A673 (cell line): ENCODE data around the gene TUFM.

Experiments used
- EZH2 ChIP-seq: fragments of 200-600 bp; sonication (generic); IDR thresholded peaks from 2 replicates; pipeline ENCODE4 v1.6.1; 2017; ENCODE audit warnings: borderline replicate concordance, low read depth, mild to moderate bottlenecking, mixed read lengths, antibody characterized with exemption, low read length; ENCODE audit not compliant: poor library complexity, severe bottlenecking
- TF ChIP-seq, protein P1 (sequence below): fragments of 300-800, 200-600 bp; sonication (generic); conservative IDR thresholded peaks from 2 replicates; pipeline ENCODE4 v1.5.1; 2017; ENCODE audit warnings: low read depth, mild to moderate bottlenecking, antibody characterized with exemption, low read length, moderate library complexity, mixed read lengths

DNA sequence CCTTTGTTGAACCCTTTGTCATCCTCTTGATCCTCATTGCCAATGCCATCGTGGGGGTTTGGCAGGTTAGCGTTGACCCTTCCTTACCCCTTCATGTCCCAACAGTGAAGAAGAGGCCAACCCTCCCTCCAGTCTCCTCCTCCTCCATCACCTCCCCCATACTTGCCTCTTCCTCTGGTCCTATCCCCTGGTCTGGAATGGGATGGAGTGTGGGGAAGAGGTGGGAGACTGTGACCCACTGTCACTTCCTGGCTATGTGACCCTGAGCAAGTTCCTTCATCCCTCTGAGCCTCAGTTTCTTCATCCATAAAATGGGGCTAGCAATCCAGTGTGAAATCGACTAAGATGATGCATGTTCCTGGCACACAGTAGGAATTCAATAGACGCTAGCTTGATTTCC, 34.8 kb upstream of the TUFM start:
- TF ChIP-seq, protein P1, sequence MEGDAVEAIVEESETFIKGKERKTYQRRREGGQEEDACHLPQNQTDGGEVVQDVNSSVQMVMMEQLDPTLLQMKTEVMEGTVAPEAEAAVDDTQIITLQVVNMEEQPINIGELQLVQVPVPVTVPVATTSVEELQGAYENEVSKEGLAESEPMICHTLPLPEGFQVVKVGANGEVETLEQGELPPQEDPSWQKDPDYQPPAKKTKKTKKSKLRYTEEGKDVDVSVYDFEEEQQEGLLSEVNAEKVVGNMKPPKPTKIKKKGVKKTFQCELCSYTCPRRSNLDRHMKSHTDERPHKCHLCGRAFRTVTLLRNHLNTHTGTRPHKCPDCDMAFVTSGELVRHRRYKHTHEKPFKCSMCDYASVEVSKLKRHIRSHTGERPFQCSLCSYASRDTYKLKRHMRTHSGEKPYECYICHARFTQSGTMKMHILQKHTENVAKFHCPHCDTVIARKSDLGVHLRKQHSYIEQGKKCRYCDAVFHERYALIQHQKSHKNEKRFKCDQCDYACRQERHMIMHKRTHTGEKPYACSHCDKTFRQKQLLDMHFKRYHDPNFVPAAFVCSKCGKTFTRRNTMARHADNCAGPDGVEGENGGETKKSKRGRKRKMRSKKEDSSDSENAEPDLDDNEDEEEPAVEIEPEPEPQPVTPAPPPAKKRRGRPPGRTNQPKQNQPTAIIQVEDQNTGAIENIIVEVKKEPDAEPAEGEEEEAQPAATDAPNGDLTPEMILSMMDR = no peak
- TF ChIP-seq EZH2 = no peak
